Heart right ventricle (tissue), 16 donors: ENCODE data around the gene STAG1. TPM values are rescaled to one million over a fixed set of nuclear protein-coding genes. Genes with fewer than 3 reads are reported as not detected.
"Not testable (repeated sequence)": the region's sequence is repeated elsewhere in the genome, so short reads cannot be mapped to it uniquely, and the experiment has no call there.

Source experiments
- ATAC-seq, 8 donors: fragments of 200-7000 bp; cut with Tn5 transposase; one replicate each; pipeline ENCODE4 v1.9.1; 2020; ENCODE audit warnings: mild to moderate bottlenecking in 8 of 8, moderate library complexity in 8 of 8, moderate number of reproducible peaks in 1 of 8
- DNase-seq, 2 donors: peaks; one replicate each; pipeline ENCODE4 v3.0.0-alpha.2; 2020
- H3K27ac ChIP-seq, 10 donors: fragments of 200-600 bp; sonication (generic) in 2 of 10; one replicate each; pipeline versions ENCODE4 v1.5.0 to v1.8.0; 2020 to 2022; ENCODE audit warnings: mild to moderate bottlenecking in 3 of 10
- H3K27me3 ChIP-seq, 7 donors: fragments of 200-600 bp; one replicate each; pipeline ENCODE4 v1.8.0; 2021 to 2022; ENCODE audit warnings: mild to moderate bottlenecking in 2 of 7
- H3K36me3 ChIP-seq, 9 donors: fragments of 200-600 bp; sonication (generic) in 1 of 9; one replicate each; pipeline versions ENCODE4 v1.5.0 to v1.8.0; 2020 to 2022; ENCODE audit warnings: mild to moderate bottlenecking in 2 of 9
- H3K4me1 ChIP-seq, 9 donors: fragments of 200-600 bp; sonication (generic) in 1 of 9; one replicate each; pipeline versions ENCODE4 v1.5.0 to v1.8.0; 2020 to 2022; ENCODE audit warnings: mild to moderate bottlenecking in 4 of 9
- H3K4me3 ChIP-seq, 10 donors: fragments of 200-600 bp; sonication (generic) in 2 of 10; one replicate each; pipeline versions ENCODE4 v1.5.0 to v1.8.0; 2020 to 2022; ENCODE audit warnings: mild to moderate bottlenecking in 7 of 10, moderate library complexity in 2 of 10
- H3K9me3 ChIP-seq, 11 donors: fragments of 200-600 bp in 10 of 11; sonication (generic) in 2 of 11; one replicate each; pipeline versions ENCODE4 v1.5.0 to v1.8.0; 2013 to 2022; ENCODE audit warnings: mild to moderate bottlenecking in 2 of 11, control low read depth in 1 of 11, moderate library complexity in 1 of 11
- WGBS, 2 donors: extraction: QIAGEN DNeasy Blood & Tissue Kit; methylation state at CpG; one replicate each; pipeline ENCODE4 v1.1.7; 2013; ENCODE audit warnings: inconsistent platforms in 1 of 2; 5-methylcytosine and 5-hydroxymethylcytosine counted together
- intact Hi-C, 10 donors: fragments of 100-400 bp; cut with DNase I; formaldehyde crosslinking; loops; one replicate each; pipeline versions ENCODE4 v1.11.1 to v1.14.2; 2022
- polyA plus RNA-seq, 2 donors: library from polyadenylated mRNA; stranded (reverse); fragments of 200-250 nt; gene quantifications; one replicate each; pipeline ENCODE4 v1.2.3, GENCODE V29; 2013
- total RNA-seq, 10 donors: library from RNA; stranded (reverse); fragmentation: NEBNext Ultra II Directional in 3 of 10; extraction: Animal tissue kit (Norgen Biotek cat#: 25700) in 3 of 10; gene quantifications; one replicate each; pipeline versions ENCODE4 v1.2.1 to v1.2.4, GENCODE V29; 2021 to 2023
- TF ChIP-seq, protein P1 (sequence below), 9 donors: fragments of 200-600 bp; sonication (generic) in 2 of 9; IDR thresholded peaks; one replicate each; pipeline versions ENCODE4 v1.5.0 to v1.8.0; 2021 to 2022; ENCODE audit warnings: antibody characterized with exemption in 9 of 9, mild to moderate bottlenecking in 5 of 9, moderate library complexity in 1 of 9
- donor health status: Arrhythmogenic right ventricular cardiomyopathy.
- donor health status: ischemic (EF 13 %, LVEDD 7.1; RV severe dilation, severe dysfunction).
- donor health status: healthy with polysubstance abuse.
- donor health status: DM: no; HTN: yes; CAD: no.
- donor health status: DM: no; HTN: no; CAD: no.
- donor health status: ischemic (EF 25% LVEDD 6.9; RV normal size, moderate dysfunction).
- donor health status: ischemic (EF 25% LVEDD 5.7; RV mildly dilated, moderate dysfunction).
- donor health status: healthy.
- donor health status: DM: yes; HTN: yes; CAD: no.
- donor health status: Ischemic cardiomyopathy.
- donor health status: ischemic (EF 35%, LVEDD 5.7; RV mildly dilated, moderate dysfunction).
- donor health status: nonischemic (EF 11% LVEDD 7.7; RV severe dilation, severe dysfunction).
- donor health status: DM: yes; HTN: yes; CAD: no.
- donor health status: PGD.
- donor health status: ischemic (EF 29% LVEDD 5.4; RV normal size, mild dysfunction).
- donor health status: nonischemic (EF 23%, LVEDD 6.1; RV moderate dilation, normal function).

Gene STAG1
- total and polyA plus RNA-seq, 12 donors = 8.0 to 27.6 (median 19.6) TPM

GRCh38 chr3:136490646-136491405 lies 261.4 kb downstream of the STAG1 start:
- H3K27ac ChIP-seq = no peak overlapping the region
- H3K9me3 ChIP-seq = peaks cover 0 to 13% (median 6%) of the 10 kb centered on the region in 11 donors
- no peaks in the 10 kb centered on the region for H3K4me1 ChIP-seq
- DNase-seq (no peak), ATAC-seq (no peak)
- WGBS, 2 donors = 97% methylated on average over 4 of the region's 4 CpGs
- no peak overlapping the region for H3K4me3 ChIP-seq
- no peaks in the 10 kb centered on the region for H3K27me3 ChIP-seq
- intact Hi-C loops = no loop called here
- TF ChIP-seq, protein P1, sequence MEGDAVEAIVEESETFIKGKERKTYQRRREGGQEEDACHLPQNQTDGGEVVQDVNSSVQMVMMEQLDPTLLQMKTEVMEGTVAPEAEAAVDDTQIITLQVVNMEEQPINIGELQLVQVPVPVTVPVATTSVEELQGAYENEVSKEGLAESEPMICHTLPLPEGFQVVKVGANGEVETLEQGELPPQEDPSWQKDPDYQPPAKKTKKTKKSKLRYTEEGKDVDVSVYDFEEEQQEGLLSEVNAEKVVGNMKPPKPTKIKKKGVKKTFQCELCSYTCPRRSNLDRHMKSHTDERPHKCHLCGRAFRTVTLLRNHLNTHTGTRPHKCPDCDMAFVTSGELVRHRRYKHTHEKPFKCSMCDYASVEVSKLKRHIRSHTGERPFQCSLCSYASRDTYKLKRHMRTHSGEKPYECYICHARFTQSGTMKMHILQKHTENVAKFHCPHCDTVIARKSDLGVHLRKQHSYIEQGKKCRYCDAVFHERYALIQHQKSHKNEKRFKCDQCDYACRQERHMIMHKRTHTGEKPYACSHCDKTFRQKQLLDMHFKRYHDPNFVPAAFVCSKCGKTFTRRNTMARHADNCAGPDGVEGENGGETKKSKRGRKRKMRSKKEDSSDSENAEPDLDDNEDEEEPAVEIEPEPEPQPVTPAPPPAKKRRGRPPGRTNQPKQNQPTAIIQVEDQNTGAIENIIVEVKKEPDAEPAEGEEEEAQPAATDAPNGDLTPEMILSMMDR (IDR thresholded peaks at IDR 0.05) = no peak
- H3K36me3 ChIP-seq = peaks cover 0 to 72% (median 15%) of the 10 kb centered on the region in 9 donors

DNA sequence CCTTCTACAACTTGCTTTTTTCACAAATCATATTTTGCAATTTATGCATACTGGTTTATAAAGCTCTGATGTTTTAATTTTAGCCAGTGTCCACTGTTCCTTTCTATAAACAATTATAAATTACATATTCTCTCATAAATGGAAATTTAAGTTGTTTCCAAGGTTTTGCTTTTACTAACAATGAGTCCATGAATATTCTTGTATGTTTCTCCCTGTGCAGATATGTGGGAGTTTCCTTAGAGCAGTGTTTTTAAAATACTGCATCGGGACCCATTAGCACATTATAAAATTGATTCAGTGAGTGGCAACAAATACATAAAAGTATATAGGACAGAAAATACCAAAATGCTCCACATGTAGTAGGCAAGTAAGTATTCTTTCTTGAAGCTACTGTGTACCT lies 266.4 kb downstream of the STAG1 start:
- DNase-seq (no peak), ATAC-seq (no peak)
- no peak overlapping the region for H3K27ac ChIP-seq
- WGBS, 2 donors = 93 to 94% methylated on average over 1 of the region's 1 CpG
- intact Hi-C loops = no loop called here
- H3K4me1 ChIP-seq = no peaks in the 10 kb centered on the region
- TF ChIP-seq, protein P1 (IDR thresholded peaks at IDR 0.05) = no peak
- H3K27me3 ChIP-seq = no peaks in the 10 kb centered on the region
- H3K36me3 ChIP-seq = peaks cover 0 to 30% (median 15%) of the 10 kb centered on the region in 9 donors
- no peaks in the 10 kb centered on the region for H3K9me3 ChIP-seq
- H3K4me3 ChIP-seq = no peak overlapping the region

DNA sequence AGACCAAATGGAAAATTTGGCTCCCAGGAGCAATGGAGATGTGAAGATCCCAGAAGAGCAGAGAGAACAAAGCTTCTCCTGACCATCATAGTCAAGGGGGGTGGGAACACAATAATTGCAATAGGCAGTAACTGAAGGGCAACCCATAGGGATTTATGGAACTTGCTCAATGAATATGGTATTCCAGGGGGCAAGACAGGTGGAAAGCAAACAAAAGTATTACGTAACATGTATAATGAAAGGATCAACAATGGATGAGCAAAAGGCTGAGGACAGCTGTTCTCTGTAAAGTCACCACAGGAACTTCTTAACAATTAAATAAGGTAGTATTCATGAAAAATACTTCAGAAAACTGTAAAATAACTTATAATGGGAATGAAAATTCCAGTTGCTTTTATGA lies 275.9 kb downstream of the STAG1 start:
- H3K36me3 ChIP-seq = peaks cover 0 to 61% (median 13%) of the 10 kb centered on the region in 9 donors
- intact Hi-C loops = no loop called here
- TF ChIP-seq, protein P1 (IDR thresholded peaks at IDR 0.05) = no peak

DNA sequence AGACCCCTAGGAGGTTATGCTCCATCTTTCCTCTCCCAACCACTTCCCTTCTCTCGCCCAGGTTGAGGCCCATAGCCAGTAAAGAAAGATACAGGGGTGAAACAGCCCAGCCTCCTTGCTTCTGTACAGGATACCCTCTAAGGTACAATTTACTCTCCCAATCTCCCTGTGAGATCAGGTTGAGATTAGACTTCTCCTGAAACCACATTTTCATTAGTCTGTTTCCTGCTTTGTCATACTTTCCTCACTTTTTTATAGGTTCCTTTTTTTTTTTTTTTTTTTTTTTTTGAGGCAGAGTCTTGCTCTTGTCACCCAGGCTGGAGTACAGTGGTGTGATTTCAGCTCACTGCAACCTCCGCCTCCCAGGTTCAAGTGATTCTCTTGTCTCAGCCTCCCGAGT lies 277.3 kb downstream of the STAG1 start:
- DNase-seq, intact Hi-C loops, H3K27ac ChIP-seq, ATAC-seq, H3K4me1 ChIP-seq, H3K4me3 ChIP-seq, H3K27me3 ChIP-seq: not testable (repeated sequence)
- 96 to 98% methylated on average over 3 of the region's 3 CpGs for WGBS, 2 donors
- H3K36me3 ChIP-seq = peaks cover 0 to 71% (median 13%) of the 10 kb centered on the region in 9 donors
- H3K9me3 ChIP-seq = peaks cover 0 to 11% (median 0%) of the 10 kb centered on the region in 11 donors

More for the DNA sequence above, 275.9 kb downstream of the STAG1 start:
- H3K4me1 ChIP-seq = no peaks in the 10 kb centered on the region
- H3K27ac ChIP-seq = no peak overlapping the region
- ATAC-seq = no peak
- no peaks in the 10 kb centered on the region for H3K9me3 ChIP-seq
- no peaks in the 10 kb centered on the region for H3K27me3 ChIP-seq
- DNase-seq = no peak
- H3K4me3 ChIP-seq = no peak overlapping the region
- WGBS, 2 donors = 96 to 98% methylated on average over 1 of the region's 1 CpG

DNA sequence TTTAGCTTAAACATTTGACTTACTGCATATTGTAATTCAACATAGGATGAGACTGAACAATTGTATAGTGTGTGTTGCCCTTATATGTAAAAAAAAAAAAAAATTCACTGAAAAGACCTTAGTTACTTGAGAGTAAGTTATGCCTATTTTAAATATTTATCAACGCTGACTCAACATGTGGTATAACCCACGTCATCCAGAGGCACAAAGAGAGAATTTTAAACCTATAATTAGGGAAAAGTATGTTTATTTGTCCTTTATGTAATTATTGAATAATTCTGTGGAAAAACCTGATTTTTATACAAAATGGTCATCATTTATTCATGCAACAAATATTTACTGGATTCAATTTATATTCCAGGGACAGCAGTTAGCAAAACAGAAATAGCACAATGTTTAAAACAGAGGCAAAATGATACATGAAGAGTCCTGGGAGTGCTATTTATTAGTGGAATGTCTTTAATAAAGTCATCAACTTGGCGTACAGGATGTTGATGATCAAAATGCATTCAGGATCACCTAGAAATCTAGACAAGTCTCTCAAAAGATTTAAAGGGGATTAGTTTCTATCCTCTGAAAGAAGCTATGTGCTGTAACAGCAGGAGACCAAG lies 278.4 kb downstream of the STAG1 start:
- TF ChIP-seq, protein P1 (IDR thresholded peaks at IDR 0.05) = no peak
- Histone ChIP-seq H3K27me3 (no peaks in the 10 kb centered on the region), H3K27ac (no peak overlapping the region), H3K4me3 (no peak overlapping the region), H3K4me1 (no peaks in the 10 kb centered on the region), H3K9me3 (peaks cover 0 to 15% (median 0%) of the 10 kb centered on the region in 11 donors), H3K36me3 (peaks cover 0 to 73% (median 13%) of the 10 kb centered on the region in 9 donors)
- whole genome bisulfite sequencing, 2 donors = 95 to 97% methylated on average over 3 of the region's 3 CpGs
- ATAC-seq (no peak), DNase-seq (no peak)
- intact Hi-C loops = no loop called here
